DOHH2 (cell line): ENCODE results near the gene SLC9A2.

Experiments
- EZH2phosphoT487 ChIP-seq: fragments of 200-600 bp; sonication (generic); IDR thresholded peaks from 2 replicates; pipeline ENCODE4 v1.6.1; 2017; ENCODE audit warnings: borderline replicate concordance, mild to moderate bottlenecking, antibody characterized with exemption, low read length, moderate library complexity, mixed read lengths
- TF ChIP-seq, protein P1 (sequence below): fragments of 200-600 bp; sonication (generic); IDR thresholded peaks from one replicate; pipeline ENCODE4 v1.5.1; 2014; ENCODE audit warnings: antibody characterized with exemption, mild to moderate bottlenecking, low read depth, low read length; ENCODE audit not compliant: poor library complexity, severe bottlenecking

DNA sequence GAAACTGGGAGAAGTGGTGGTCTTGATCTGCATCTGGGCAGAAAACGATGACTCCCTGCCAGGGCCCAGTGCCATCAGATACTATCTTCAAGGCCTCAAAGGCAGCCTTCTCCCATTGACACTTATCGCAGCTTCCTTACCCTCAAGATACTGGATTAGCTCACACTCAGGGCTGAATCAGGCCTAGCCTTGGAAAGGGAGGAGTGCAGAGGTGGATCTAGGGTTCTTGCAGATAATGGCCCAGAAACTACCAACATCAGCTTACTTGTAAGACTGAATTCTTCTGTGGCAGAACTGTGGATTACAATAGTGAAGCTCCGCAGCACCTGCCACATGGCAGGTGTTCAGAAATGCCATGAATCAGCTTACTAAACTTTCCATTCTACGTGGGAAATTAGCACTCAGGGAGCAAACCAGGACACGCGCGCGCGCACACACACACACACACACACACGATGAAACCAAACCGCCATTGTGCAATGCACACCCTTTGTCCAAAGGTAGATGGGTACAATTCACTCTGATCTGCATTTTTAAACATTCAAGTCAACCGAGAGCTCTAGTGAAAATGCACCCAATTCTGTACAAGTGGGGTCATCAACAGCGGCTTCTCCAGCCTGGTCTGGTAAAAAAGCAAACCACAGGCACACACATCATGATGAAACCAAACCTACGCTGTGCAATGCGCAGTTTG, 116.2 kb downstream of the SLC9A2 start:
- TF ChIP-seq, protein P1, sequence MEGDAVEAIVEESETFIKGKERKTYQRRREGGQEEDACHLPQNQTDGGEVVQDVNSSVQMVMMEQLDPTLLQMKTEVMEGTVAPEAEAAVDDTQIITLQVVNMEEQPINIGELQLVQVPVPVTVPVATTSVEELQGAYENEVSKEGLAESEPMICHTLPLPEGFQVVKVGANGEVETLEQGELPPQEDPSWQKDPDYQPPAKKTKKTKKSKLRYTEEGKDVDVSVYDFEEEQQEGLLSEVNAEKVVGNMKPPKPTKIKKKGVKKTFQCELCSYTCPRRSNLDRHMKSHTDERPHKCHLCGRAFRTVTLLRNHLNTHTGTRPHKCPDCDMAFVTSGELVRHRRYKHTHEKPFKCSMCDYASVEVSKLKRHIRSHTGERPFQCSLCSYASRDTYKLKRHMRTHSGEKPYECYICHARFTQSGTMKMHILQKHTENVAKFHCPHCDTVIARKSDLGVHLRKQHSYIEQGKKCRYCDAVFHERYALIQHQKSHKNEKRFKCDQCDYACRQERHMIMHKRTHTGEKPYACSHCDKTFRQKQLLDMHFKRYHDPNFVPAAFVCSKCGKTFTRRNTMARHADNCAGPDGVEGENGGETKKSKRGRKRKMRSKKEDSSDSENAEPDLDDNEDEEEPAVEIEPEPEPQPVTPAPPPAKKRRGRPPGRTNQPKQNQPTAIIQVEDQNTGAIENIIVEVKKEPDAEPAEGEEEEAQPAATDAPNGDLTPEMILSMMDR, result no peak
- no peak for TF ChIP-seq EZH2phosphoT487
